GM10847 (cell line): Measurements from ENCODE around the gene GRIN1.

Experiments
- POLR2A ChIP-seq: IDR thresholded peaks from 2 replicates; pipeline ENCODE4 v1.6.1; 2011; ENCODE audit not compliant: insufficient read length; ENCODE audit errors: extremely low read depth

GRIN1 gene

GRCh38 chr9:137213160-137214060 is 74.5 kb downstream of the GRIN1 start:
- no peak for TF ChIP-seq POLR2A

GRCh38 chr9:137214620-137215019 is 75.7 kb downstream of the GRIN1 start:
- no peak for TF ChIP-seq POLR2A

- TF ChIP-seq POLR2A, result no peak
Measured at GRCh38 chr9:137215196-137215986, 76.4 kb downstream of the GRIN1 start.

GRCh38 chr9:137216188-137216965 is 77.4 kb downstream of the GRIN1 start:
- TF ChIP-seq POLR2A, result no peak

GRCh38 chr9:137217276-137218211 is 78.6 kb downstream of the GRIN1 start:
- TF ChIP-seq POLR2A, result no peak

- TF ChIP-seq POLR2A, result no peak
Measured at GRCh38 chr9:137218212-137218753, 79.3 kb downstream of the GRIN1 start.
